Posterior vena cava (tissue), 2 donors: ENCODE measurements around the gene TSC1. TPM values are rescaled to one million over a fixed set of nuclear protein-coding genes. Genes with fewer than 3 reads are reported as not detected.

Source experiments
- DNase-seq: peaks from one replicate; pipeline ENCODE4 v3.0.0-alpha.2; 2020; ENCODE audit warnings: low spot score
- intact Hi-C, 2 donors: fragments of 100-400 bp; cut with DNase I; formaldehyde crosslinking; loops; one replicate each; pipeline versions ENCODE4 v1.14.1 to v1.14.2; 2022 to 2023
- total RNA-seq, 2 donors: library from RNA; stranded (reverse); fragmentation: NEBNext Ultra II Directional; extraction: Animal tissue kit (Norgen Biotek cat#: 25700); gene quantifications; one replicate each; pipeline ENCODE4 v1.2.1, GENCODE V29; 2021
- donor health status: DM: yes; HTN: yes; CAD: no.
- donor health status: DM: yes; HTN: yes; CAD: no.

Gene TSC1
- total RNA-seq, 2 donors from 2014 or later, result 32.5 to 33.5 TPM

DNA sequence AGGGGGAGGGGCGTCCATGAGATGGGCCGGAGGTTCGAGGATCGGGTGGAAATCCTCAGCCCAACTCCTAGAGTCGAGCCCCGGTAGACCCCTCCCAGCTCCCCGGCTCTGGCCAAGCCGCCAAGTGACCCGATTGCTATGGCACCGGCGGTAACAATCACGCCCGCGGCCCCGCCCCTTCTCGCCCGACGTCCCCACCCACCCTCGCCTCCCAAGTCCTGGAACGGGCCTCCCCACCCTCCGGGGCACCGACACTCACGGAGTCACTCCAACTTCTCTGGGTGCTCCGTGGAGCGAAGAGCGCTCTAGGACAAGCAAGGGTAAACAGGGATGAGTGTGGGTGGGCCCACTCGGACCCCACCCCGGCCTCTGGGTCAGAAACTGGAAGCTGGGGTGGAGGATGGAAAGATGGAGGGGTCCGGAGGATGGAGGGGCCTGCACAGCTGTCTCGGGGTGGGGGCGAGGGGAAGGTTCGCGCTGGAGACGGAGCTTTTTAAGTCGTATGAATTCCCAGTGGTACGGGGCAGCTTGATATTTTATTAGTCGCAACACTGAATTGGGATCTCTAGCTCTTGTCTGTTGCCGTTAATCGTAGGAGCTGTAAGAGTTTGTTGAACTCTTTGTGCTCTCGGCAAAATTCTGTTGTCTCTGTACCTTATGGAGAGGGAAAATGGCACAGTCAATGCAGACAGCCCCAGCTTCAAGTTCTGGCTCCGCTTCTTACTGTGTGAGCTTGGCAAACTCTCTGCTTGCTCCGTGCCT is 65.5 kb downstream of the TSC1 start, which contains the start of gene SPACA9:
SPACA9 (plus strand) TSS at position 204 of the 762 bp plus-strand sequence. CDS start 5,050 bp downstream, outside the sequence.
- intact Hi-C loops, result no loop called here
- peak; percentile 93 for DNase-seq

DNA sequence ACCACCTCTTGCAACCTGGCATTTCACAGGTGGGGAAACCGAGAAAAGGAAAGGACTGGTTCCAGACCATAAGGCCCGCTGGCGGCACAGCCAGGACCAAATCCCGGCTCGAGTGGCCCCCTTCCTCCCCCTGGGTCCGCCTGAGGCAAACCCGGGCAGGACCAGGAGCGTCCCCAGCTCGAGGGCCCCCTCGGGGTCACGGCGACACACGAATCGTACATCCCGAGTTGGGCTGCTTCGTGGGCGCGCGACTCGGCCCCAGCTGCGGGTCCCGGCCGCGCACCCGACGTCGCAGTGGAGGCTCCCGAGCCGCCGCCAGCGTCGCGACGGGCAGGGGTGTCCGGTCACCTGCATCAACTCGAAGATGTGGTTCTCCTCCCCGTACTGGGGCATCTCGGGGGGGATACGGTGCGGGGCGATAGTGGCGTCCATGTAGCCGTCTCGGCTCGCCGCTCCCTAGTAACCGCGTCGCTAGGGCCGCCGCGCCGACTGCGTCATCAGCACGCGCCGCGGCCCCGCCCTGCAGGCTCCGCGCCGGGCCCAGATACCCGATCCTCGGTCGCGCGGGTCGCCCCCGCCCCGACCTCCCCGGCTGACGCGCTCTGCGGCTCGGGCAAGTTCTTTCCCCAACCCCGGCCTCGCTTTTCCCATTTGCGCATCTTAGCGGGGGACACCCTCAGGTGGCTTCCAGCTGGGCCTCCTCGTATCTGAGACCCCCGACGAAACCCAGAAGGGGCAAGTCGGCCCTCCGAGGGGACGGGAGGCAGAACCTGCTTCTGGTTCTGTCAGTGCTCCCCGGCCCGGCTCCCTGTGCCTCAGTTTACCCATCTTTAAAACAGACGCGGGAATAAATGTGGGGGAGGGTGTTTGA is 66.4 kb downstream of the TSC1 start, which contains the start of gene AK8:
AK8 (minus strand) TSS at position 461 of the 871 bp plus-strand sequence; CDS start at position 432, 29 bp downstream.
- DNase-seq, result peak; percentile 92
- intact Hi-C loops, result no loop called here

DNA sequence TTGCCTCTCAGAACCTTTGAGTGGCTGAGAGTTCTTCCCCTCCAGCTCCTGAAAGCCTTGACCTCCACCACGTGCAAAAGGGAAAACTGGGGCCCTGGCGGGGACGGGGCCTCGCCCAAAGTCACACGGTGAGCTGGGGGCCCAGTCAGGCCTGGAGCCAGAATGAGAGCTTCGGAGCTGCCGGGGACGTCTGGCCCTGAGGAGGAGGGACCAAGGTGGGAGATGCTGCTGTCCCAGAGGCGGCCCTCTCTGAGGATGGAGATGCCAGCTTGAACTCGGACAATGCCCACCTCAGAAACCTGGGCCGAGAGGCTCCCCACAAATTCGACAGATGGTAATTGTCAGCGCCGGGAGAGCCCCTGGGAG is 67.0 kb downstream of the TSC1 start:
- intact Hi-C loops, result no loop called here
- no peak for DNase-seq

DNA sequence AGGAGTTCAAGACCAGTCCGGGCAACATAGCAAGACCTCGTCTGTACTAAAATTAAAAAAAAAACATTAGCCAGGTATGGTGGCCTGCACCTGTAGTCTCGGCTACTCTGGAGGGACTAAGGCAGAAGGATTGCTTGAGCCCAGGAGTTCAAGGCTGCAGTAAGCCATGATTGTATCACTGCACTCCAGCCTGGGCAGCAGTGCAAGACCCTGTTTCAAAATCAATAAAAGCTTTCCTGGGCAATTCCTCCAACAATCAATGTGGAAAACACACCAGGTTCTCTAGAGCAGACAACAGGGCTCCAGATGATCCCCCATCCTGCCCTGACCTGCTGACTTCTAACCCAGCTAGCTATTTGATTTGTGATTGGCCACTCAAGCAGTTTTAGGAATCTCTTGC is 67.6 kb downstream of the TSC1 start:
- intact Hi-C loops, result no loop called here

DNA sequence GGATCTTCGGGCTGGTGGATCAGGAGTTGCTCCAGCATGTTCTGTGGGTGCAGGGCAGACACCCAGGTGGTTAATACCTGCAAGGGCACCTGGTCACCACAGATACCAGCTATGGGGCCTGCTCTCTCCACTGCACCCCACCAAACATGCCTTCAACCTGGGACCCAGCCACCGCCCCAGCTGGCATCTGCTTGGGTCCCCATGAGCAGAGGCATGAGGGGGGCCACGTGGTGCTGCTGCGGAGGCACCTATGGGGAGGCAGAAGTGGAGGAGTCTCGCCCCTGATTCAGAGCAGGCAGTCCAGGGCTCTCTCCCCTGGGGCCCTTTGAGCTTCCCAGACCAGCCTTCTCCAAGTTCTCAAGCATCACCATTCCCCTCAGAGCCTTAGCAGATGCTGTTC is 69.3 kb downstream of the TSC1 start:
- intact Hi-C loops, result no loop called here
- no peak for DNase-seq

More for the DNA sequence above, 67.6 kb downstream of the TSC1 start:
- DNase-seq, result no peak

DNA sequence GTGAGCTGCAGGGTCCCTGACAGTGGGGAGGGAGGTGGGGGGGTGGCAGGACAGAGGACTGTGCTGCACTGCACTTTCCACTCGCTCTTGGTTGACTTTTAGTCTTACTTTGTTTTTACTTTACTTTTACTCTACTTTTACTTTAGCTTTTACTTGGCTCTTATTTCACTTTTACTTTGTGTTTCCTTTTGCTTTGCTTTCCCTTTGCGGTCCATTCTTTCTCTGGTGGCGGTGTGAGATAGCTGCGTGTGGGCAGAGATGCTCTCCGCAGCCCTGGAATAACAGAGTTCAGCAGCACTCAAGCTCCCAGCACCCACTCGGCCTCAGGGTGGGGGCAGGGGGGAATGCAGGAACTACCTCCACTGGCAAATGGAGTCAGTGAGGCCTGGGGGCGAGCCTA is 71.0 kb downstream of the TSC1 start:
- no peak for DNase-seq
- intact Hi-C loops, result no loop called here

DNA sequence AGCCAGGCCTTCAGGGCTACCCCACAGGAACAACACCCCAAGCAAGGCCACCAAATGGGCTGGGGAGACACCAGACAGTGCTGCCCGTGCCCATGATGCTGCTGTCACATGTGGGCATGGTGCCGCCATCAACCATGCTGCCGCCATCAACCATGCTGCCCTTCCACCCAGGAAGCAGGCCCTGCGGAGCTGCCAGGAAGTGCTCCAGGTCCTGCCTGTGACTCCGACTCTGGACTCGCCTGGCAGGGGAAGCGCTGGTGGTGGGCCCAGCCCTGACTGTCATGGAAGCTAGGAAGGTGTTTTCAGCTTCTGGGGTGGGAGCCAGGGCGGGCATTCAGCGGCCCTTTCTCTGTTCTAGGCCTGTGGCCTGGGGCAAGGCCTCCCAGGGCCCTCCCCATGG is 75.2 kb downstream of the TSC1 start:
- intact Hi-C loops, result no loop called here
- DNase-seq, result no peak

DNA sequence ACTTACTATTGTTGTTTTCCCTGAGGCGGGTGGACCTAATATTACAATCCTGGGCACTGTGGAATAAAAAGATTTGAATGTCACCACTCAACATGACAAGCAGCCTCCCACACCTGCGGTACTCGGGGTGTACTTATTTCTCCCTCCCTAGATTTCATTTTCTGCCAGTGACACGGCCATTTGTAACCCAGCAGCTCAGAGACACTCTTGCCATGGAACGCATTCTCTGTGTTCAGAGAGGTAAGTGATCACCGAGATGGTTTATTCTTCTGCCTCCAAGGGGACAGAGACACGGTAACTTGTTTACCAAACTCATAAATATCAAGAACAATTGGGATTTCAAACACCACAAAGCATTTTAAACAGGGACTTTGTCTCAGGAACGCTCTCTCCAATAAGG is 77.5 kb downstream of the TSC1 start:
- intact Hi-C loops, result no loop called here
- DNase-seq, result no peak

DNA sequence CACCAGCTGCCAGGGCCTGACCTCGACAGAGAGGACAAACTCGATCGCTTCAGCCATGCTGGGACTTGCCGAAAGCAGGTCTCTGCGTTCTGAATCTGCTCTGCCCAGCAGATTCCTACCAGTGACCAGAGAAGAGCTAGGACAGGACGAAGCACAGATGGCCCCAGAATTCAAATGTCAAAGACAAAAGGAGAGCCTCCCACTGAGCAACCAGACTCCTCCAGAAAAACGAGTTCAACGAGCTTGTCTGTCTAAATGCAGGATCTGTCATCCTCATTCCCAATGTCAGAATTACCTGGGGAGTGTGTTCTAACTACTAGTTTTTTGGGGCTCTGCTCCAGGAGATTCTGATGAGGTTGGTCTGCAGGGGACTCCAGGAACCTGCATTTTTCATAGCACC is 79.7 kb downstream of the TSC1 start:
- intact Hi-C loops, result no loop called here

DNA sequence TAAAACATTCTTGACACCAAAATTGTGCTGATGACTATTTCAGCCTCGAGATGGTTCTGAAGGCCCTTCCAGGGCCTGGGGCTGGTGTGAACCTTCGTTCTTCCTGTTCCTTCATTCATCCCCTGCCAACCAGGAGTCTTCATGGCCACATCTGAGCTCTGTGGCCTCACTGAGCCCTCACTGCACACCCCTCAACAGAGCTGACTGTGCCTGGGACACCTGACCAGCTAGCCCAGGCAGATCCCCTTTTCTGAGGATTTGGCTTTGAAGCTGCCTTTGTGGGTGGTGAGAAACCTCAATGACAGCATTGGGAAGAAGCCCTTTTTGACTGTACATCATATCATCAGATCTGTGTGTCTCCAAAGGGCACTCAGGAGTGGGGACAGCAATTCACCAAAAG is 80.1 kb downstream of the TSC1 start:
- DNase-seq, result no peak
- intact Hi-C loops, result no loop called here

More for the DNA sequence above, 79.7 kb downstream of the TSC1 start:
- DNase-seq, result no peak

DNA sequence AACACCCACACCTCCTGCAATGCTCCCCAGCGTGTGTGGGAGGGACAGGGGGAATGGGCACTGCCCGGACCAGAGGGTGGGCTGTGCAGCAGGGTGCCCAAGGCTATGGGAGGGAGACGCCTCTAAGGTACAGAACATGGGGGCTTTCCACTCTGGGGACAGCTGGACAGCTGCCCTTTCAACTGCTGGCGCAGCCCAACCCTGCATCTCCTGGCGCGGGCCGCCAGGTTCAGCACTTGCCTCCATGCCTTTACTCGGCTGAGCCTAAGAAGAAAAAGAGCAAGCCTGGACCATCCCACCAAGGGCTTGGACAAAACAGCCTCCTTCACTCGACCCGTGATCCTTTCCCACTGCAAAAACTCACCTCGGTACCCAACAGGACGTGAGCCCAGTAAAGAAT is 81.3 kb downstream of the TSC1 start:
- DNase-seq, result no peak
- intact Hi-C loops, result no loop called here

DNA sequence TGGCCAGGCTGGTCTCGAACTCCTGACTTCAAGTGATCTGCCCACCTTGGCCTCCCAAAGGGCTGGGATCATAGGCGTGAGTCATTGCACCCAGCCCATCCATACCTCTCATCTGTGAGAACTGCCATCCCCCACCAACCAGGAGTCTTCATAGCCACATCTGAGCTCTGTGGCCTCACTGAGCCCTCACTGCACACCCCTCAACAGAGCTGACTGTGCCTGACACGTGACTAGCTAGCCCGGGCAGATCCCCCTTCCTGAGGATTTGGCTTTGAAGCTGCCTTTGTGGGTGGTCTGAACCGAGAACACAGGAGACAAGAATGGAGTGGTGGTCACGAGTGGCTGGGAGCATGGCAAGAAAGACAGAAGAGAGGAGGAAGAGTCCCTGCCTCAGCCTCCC is 81.9 kb downstream of the TSC1 start:
- intact Hi-C loops, result no loop called here
- DNase-seq, result no peak

DNA sequence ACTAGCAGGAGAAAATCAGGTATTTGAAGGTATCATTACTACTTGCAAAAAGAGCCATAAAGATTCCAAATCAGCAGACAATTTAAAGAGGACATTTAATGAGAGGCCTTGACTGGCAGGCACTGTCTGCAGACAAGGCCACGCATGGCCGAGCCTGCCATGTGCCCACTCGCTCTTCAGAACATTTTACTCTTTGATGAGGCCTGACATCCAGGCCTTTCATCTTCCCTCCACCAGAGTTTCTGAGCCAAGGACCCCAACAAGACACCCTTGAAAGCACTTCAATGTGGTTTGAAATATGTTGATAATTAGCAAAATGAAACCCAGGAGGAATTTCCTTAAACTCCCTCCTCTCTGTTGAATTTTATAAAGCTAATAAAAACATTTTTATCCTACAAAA is 82.8 kb downstream of the TSC1 start:
- intact Hi-C loops, result no loop called here
- DNase-seq, result no peak

DNA sequence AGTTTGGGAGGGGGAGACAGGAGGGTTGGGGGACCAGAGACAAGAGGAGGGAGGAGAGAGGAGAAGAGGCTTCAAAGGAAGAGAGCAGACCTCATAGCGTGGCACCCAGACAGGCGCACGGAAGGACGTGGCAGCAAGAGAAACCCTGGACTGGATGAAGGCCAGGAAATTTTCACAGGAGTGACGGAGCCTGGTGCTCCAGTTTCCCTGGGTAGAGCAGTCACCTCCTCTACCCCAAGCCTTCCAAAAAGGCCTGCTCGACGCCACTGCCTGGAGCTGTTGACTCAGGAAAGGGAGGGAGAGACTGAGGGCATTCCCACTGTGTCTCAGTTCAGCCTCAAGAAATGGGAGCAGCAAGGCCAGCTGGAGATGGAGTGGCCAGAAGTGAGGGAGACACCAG is 85.7 kb downstream of the TSC1 start:
- DNase-seq, result no peak
- intact Hi-C loops, result no loop called here

DNA sequence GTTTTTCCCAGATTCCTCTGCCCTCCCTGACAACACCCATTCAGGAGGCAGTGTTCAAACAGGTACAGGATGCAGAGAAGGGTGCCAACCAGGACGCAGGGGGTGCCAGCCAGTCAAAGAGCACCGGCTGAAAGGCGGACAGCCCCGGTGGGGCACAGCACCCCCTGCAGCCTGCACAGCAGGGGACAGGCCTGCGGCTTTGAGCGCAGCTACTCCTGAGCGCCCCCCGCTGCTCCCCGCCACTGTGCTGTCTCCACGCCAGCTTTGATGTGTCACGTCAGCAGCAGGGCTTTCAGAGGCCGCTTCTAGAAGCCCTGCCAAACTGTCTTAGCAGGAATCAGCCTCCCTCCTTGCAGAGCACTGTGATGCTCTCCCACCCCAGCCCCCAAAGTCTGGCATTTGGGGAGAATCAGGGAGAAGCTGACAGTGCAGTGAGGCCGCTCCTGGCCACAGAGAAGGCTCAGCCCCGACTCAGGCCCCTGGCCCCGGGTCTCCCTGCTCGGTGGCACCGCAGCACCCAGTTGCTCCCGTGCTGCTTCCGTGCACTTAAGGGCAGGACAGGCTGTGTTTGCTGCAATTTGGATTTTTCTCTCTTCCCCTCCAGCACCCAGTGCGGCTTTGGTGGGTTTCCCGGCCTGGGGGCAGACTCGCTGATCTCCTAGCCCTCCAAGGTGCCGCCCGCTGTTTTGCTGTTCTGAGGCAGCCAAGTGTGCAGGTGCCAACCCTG is 86.6 kb downstream of the TSC1 start:
- DNase-seq, result no peak
- intact Hi-C loops, result no loop called here

DNA sequence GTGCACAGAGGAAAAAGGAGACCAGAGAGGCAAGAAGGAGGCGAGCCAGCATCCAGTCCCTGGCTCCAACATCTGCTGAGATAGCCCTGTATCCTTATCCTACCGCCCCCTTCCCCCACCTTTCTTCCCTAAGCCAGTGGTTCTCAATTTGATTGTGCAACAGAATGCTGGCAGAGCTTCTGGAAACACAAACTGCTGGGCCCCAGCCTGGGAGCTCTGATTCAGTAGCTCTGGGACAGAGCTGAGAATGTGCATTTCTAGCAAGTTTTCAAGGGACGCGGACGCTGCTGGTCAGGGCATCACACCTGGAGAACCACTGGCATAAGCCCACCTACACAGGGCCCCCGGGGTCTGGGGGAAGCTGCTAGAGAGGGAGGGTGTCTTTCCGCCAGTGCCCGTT is 87.4 kb downstream of the TSC1 start:
- DNase-seq, result peak; percentile 85
- intact Hi-C loops, result no loop called here

DNA sequence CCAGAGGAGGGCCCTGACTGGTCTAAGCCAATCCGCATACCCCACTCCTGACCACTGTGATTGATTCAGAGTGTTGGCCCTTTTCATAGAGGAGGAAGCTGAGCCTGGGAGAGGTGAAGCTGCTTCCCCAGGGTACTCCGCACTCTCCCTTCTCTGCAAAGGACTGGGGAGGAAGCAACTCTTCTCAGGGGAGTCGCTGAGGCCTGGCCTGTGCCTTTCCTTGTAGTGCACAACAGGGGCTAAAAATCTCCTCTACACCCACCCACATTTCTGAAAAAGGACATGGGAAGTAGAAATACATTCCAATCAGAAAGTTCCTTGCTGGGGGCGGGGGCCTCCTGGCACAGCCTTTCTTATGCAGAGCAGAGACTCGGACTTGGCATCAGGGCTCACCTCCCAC is 88.5 kb downstream of the TSC1 start:
- DNase-seq, result no peak
- intact Hi-C loops, result no loop called here

DNA sequence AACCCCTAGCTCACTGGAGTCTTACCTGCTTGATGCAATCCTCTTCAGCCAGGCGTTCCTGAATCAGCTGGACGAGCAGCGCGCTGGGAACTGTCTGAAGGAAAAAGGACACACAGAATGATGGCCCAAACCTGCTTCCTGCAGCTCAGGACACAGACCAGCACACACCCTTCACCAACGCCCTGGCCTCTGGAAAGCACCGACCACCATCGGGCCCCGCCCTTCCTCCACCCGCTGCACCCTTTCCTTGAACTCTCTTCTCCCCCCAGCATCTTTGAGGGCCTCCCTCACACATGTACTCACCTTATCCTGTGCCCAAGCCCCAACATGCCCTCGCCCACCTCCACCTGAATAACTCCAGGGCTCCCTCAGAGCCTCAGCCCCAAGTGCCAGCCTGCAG is 89.6 kb downstream of the TSC1 start:
- intact Hi-C loops, result no loop called here
- no peak for DNase-seq

DNA sequence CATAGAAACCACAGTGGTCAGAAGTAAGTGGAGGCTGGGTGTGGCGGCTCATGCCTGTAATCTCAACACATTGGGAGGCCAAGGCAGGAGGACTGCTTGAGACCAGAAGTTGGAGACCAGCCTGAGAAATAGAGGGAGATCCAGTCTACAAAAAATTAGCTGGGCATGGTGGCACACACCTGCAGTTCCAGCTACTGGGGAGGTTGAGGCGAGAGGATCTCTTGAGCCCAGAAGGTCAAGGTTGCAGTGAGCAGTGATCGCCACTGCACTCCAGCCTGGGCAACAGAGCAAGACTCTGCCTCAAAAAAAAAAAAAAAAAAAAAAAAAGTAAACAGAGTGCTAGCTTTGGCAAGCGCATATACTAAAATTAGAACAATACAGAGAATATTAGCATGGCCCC is 90.9 kb downstream of the TSC1 start:
- intact Hi-C loops, result no loop called here
- DNase-seq, result no peak

DNA sequence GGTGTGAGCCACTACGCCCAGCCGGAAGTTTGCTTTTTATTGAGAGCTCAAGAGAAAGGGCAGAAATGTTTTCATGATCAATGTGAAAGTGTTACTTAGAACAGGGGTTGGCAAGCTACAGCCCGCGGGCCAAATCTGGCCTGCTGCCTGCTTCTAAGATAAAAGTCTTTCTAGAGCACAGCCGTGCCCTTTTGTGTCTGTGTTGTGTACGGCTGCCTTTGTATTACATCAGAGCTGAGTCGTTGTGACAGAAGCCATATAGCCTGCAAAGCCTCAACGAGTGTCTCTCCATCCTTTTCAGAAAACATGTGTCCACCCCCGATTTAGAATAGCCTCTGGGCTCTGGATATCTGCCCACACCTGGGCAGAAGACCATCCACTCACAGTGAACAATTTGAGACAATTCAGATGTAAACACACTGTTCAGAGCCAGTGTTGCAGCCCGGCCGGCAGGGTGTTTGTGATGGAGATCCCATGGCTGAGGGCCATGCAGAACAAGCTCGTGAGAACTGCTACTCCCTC is 95.2 kb downstream of the TSC1 start:
- intact Hi-C loops, result no loop called here

More for the DNA sequence above, 95.2 kb downstream of the TSC1 start:
- no peak for DNase-seq
